ENCODE results near the gene LRP6. TPM values are rescaled to one million over a fixed set of nuclear protein-coding genes. Genes with fewer than 3 reads are reported as not detected.

LRP6 gene
- total and polyA plus RNA-seq, 2 experiments from 2014 or later = 29.1 to 73.8 TPM

DNA sequence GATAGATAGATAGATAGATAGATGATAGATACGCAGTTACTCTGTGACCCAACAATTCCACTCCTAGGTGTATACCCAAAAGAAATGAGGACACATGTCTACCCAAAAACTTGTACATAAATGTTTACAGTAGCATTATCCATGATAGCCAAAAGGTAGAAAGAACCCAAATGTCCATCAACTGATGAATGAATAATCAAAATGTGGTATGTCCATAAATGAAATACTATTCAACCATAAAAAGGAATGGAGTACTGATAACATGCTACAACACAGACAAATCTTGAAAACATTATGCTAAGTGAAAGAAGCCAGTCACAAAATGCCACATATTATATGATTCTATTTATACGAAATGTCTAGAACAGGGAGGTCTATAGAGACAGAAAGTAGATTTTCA, 36.1 kb upstream of the LRP6 start (continued):
- no peak for TF ChIP-seq EZH2 (IDR thresholded peaks at IDR 0.05; ENCODE audit: low read depth, unreplicated experiment)
- TF ChIP-seq POLR2AphosphoS5 (IDR thresholded peaks at IDR 0.05; ENCODE audit: low read depth) = no peak
- TF ChIP-seq ZNF114 (CRISPR knock-in tag; IDR thresholded peaks at IDR 0.05) = no peak
- no peak for TF ChIP-seq ZNF331 (CRISPR knock-in tag; IDR thresholded peaks at IDR 0.05; ENCODE audit: low read depth)
- no peak for TF ChIP-seq JUNB (IDR thresholded peaks at IDR 0.05; ENCODE audit: unreplicated experiment)
- no peak for TF ChIP-seq CTCF (conservative IDR thresholded peaks at IDR 0.05; ENCODE audit: low read depth in 2 of 2)
- TF ChIP-seq, protein P1, sequence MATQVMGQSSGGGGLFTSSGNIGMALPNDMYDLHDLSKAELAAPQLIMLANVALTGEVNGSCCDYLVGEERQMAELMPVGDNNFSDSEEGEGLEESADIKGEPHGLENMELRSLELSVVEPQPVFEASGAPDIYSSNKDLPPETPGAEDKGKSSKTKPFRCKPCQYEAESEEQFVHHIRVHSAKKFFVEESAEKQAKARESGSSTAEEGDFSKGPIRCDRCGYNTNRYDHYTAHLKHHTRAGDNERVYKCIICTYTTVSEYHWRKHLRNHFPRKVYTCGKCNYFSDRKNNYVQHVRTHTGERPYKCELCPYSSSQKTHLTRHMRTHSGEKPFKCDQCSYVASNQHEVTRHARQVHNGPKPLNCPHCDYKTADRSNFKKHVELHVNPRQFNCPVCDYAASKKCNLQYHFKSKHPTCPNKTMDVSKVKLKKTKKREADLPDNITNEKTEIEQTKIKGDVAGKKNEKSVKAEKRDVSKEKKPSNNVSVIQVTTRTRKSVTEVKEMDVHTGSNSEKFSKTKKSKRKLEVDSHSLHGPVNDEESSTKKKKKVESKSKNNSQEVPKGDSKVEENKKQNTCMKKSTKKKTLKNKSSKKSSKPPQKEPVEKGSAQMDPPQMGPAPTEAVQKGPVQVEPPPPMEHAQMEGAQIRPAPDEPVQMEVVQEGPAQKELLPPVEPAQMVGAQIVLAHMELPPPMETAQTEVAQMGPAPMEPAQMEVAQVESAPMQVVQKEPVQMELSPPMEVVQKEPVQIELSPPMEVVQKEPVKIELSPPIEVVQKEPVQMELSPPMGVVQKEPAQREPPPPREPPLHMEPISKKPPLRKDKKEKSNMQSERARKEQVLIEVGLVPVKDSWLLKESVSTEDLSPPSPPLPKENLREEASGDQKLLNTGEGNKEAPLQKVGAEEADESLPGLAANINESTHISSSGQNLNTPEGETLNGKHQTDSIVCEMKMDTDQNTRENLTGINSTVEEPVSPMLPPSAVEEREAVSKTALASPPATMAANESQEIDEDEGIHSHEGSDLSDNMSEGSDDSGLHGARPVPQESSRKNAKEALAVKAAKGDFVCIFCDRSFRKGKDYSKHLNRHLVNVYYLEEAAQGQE (IDR thresholded peaks at IDR 0.05; ENCODE audit: unreplicated experiment) = no peak
- no peak for TF ChIP-seq ETS1 (IDR thresholded peaks at IDR 0.05)
- no peak for TF ChIP-seq NANOG (IDR thresholded peaks at IDR 0.05; ENCODE audit: borderline replicate concordance)
- TF ChIP-seq STAT1 (IDR thresholded peaks at IDR 0.05; ENCODE audit: unreplicated experiment) = no peak

DNA sequence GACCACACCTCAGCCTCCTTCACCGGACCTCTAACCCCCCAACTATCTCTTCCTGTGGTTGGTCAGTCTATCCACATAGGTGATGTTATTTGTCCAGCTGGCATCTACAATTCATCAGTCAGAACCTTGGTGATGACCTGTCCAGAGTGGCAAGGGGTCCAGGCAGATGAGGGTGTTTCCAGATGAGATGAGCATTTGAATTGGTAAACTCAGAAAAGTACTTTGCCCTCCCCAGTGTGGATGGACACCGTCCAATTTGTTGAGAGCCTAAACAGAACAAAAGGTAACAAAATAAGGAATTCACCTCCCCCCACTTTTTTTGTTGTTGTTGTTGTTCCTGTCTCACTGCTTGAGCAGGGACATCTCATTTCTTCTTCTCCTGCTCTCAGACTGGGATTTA, 34.3 kb upstream of the LRP6 start:
- Histone ChIP-seq H2AFZ (no peak overlapping the region), H3K27ac (ENCODE audit: low read depth) (no peak overlapping the region), H3F3A (replicated peaks; ENCODE audit: low read depth) (no peaks in the 10 kb centered on the region), H3K9me2 (ENCODE audit: insufficient read depth) (peaks cover 2% of the 10 kb centered on the region; the same call in 1 of the 2 replicates), H3K36me3 (ENCODE audit: insufficient read depth) (no peaks in the 10 kb centered on the region), H4K20me1 (replicated peaks; ENCODE audit: insufficient read depth) (no peaks in the 10 kb centered on the region), H3K4me2 (no peak overlapping the region), H3K79me2 (replicated peaks; ENCODE audit: insufficient read depth) (no peaks in the 10 kb centered on the region), H3K27me3 (ENCODE audit: insufficient read depth) (no peaks in the 10 kb centered on the region), H3K4me3 (no peak overlapping the region), H3K4me1 (ENCODE audit: insufficient read depth) (no peaks in the 10 kb centered on the region)
- H3K27ac Mint-ChIP-seq = no peak overlapping the region
- no peak for TF ChIP-seq STAT1 (IDR thresholded peaks at IDR 0.05; ENCODE audit: unreplicated experiment)
- no peak for TF ChIP-seq CREB1 (CRISPR knock-in tag; IDR thresholded peaks at IDR 0.05; ENCODE audit: low read depth)
- TF ChIP-seq ETS1 (IDR thresholded peaks at IDR 0.05) = no peak
- no peak for TF ChIP-seq EZH2phosphoT487 (IDR thresholded peaks at IDR 0.05; ENCODE audit: unreplicated experiment)
- H3K27me3 Mint-ChIP-seq (ENCODE audit: insufficient read depth, low read depth, poor library complexity) = peaks cover 2% of the 10 kb centered on the region
- peaks cover 9% of the 10 kb centered on the region; the same call in 2 of the 3 replicates for H3K9me3 Mint-ChIP-seq
- H3K4me3 Mint-ChIP-seq = no peak overlapping the region
- no peak for DNase-seq (ENCODE audit: low spot score)
- H3K4me1 Mint-ChIP-seq = no peaks in the 10 kb centered on the region
- ATAC-seq = no peak
- 0 out of 3 replicates have a peak, but pooled peaks cover 3% of the 10 kb centered on the region for H3K36me3 Mint-ChIP-seq (ENCODE audit: low read depth)
